ENCODE measurements around the gene CNNM1. TPM values are rescaled to one million over a fixed set of nuclear protein-coding genes. Genes with fewer than 3 reads are reported as not detected.

CNNM1 gene
- total RNA-seq, 2 donors from 2014 or later, result 0.61 to 1.0 TPM

GRCh38 chr10:99325281-99325680 is 3.9 kb upstream of the CNNM1 start:
- H3K4me1 Mint-ChIP-seq, result no peaks in the 10 kb centered on the region
- no peak overlapping the region for H3K27ac Mint-ChIP-seq
- no peaks in the 10 kb centered on the region for H3K36me3 Mint-ChIP-seq (ENCODE audit: low read depth)
- H3K9me3 Mint-ChIP-seq, result no peaks in the 10 kb centered on the region
- ATAC-seq (replicated peaks), result no peak
- H3K27me3 Mint-ChIP-seq, result peaks cover 18% of the 10 kb centered on the region
- H3K4me3 Mint-ChIP-seq, result no peak overlapping the region

- Mint-ChIP-seq H3K4me3 (no peak overlapping the region), H3K27ac (no peak overlapping the region), H3K9me3 (no peaks in the 10 kb centered on the region), H3K36me3 (ENCODE audit: low read depth) (peaks cover 8% of the 10 kb centered on the region), H3K4me1 (peaks cover 6% of the 10 kb centered on the region), H3K27me3 (peaks cover 30% of the 10 kb centered on the region)
- ATAC-seq (replicated peaks), result no peak
Measured at GRCh38 chr10:99326871-99327270, 2.3 kb upstream of the CNNM1 start.

- Mint-ChIP-seq H3K4me1 (peaks cover 6% of the 10 kb centered on the region), H3K27ac (no peak overlapping the region), H3K36me3 (ENCODE audit: low read depth) (peaks cover 8% of the 10 kb centered on the region), H3K9me3 (no peaks in the 10 kb centered on the region), H3K4me3 (peak overlapping the region; percentile 52), H3K27me3 (peaks cover 33% of the 10 kb centered on the region)
- no peak for ATAC-seq (replicated peaks)
Measured at GRCh38 chr10:99328579-99329303, 415 bp upstream of the CNNM1 start.

GRCh38 chr10:99329554-99330346 is 594 bp downstream of the CNNM1 start:
- Mint-ChIP-seq H3K36me3 (ENCODE audit: low read depth) (peaks cover 8% of the 10 kb centered on the region), H3K27ac (no peak overlapping the region), H3K4me3 (peak overlapping the region; percentile 65), H3K27me3 (peaks cover 35% of the 10 kb centered on the region), H3K4me1 (peaks cover 6% of the 10 kb centered on the region), H3K9me3 (no peaks in the 10 kb centered on the region)
- peak; percentile 28 for ATAC-seq (replicated peaks)

- peak overlapping the region; percentile 65 for H3K4me3 Mint-ChIP-seq
- no peak overlapping the region for H3K27ac Mint-ChIP-seq
- H3K36me3 Mint-ChIP-seq (ENCODE audit: low read depth), result peaks cover 8% of the 10 kb centered on the region
- ATAC-seq (replicated peaks), result no peak
- peaks cover 37% of the 10 kb centered on the region for H3K27me3 Mint-ChIP-seq
- no peaks in the 10 kb centered on the region for H3K9me3 Mint-ChIP-seq
- H3K4me1 Mint-ChIP-seq, result peaks cover 6% of the 10 kb centered on the region
Measured at GRCh38 chr10:99330347-99330924, 1.3 kb downstream of the CNNM1 start.

- Mint-ChIP-seq H3K27me3 (peaks cover 37% of the 10 kb centered on the region), H3K9me3 (no peaks in the 10 kb centered on the region), H3K36me3 (ENCODE audit: low read depth) (peaks cover 8% of the 10 kb centered on the region), H3K27ac (no peak overlapping the region), H3K4me1 (peaks cover 6% of the 10 kb centered on the region), H3K4me3 (peak overlapping the region; percentile 65)
- no peak for ATAC-seq (replicated peaks)
Measured at GRCh38 chr10:99331207-99331803, 2.1 kb downstream of the CNNM1 start.

- Mint-ChIP-seq H3K27ac (no peak overlapping the region), H3K9me3 (no peaks in the 10 kb centered on the region), H3K27me3 (peaks cover 13% of the 10 kb centered on the region), H3K36me3 (ENCODE audit: low read depth) (no peaks in the 10 kb centered on the region), H3K4me1 (no peaks in the 10 kb centered on the region), H3K4me3 (no peak overlapping the region)
- no peak for ATAC-seq (replicated peaks)
Measured at GRCh38 chr10:99337311-99337811, 8.2 kb downstream of the CNNM1 start.

- H3K27ac Mint-ChIP-seq, result no peak overlapping the region
- no peak for ATAC-seq (replicated peaks)
- no peaks in the 10 kb centered on the region for H3K4me1 Mint-ChIP-seq
- H3K36me3 Mint-ChIP-seq (ENCODE audit: low read depth), result no peaks in the 10 kb centered on the region
- H3K4me3 Mint-ChIP-seq, result no peak overlapping the region
- peaks cover 10% of the 10 kb centered on the region for H3K27me3 Mint-ChIP-seq
- H3K9me3 Mint-ChIP-seq, result no peaks in the 10 kb centered on the region
Measured at GRCh38 chr10:99337901-99338300, 8.7 kb downstream of the CNNM1 start.

- Mint-ChIP-seq H3K4me3 (no peak overlapping the region), H3K36me3 (ENCODE audit: low read depth) (no peaks in the 10 kb centered on the region), H3K27ac (no peak overlapping the region), H3K9me3 (no peaks in the 10 kb centered on the region), H3K4me1 (no peaks in the 10 kb centered on the region), H3K27me3 (peaks cover 8% of the 10 kb centered on the region)
- ATAC-seq (replicated peaks), result no peak
Measured at GRCh38 chr10:99339077-99339476, 9.9 kb downstream of the CNNM1 start.

GRCh38 chr10:99339563-99340047 is 10.4 kb downstream of the CNNM1 start:
- Mint-ChIP-seq H3K4me3 (no peak overlapping the region), H3K36me3 (ENCODE audit: low read depth) (no peaks in the 10 kb centered on the region), H3K27me3 (peaks cover 7% of the 10 kb centered on the region), H3K9me3 (no peaks in the 10 kb centered on the region), H3K27ac (no peak overlapping the region), H3K4me1 (no peaks in the 10 kb centered on the region)
- ATAC-seq (replicated peaks), result no peak

- H3K27ac Mint-ChIP-seq, result no peak overlapping the region
- no peak for ATAC-seq (replicated peaks)
- no peaks in the 10 kb centered on the region for H3K4me1 Mint-ChIP-seq
- H3K4me3 Mint-ChIP-seq, result no peak overlapping the region
- no peaks in the 10 kb centered on the region for H3K36me3 Mint-ChIP-seq (ENCODE audit: low read depth)
- peaks cover 4% of the 10 kb centered on the region for H3K27me3 Mint-ChIP-seq
- H3K9me3 Mint-ChIP-seq, result no peaks in the 10 kb centered on the region
Measured at GRCh38 chr10:99340650-99341049, 11.5 kb downstream of the CNNM1 start.

- no peaks in the 10 kb centered on the region for H3K4me1 Mint-ChIP-seq
- H3K9me3 Mint-ChIP-seq, result no peaks in the 10 kb centered on the region
- no peak overlapping the region for H3K27ac Mint-ChIP-seq
- peaks cover 4% of the 10 kb centered on the region for H3K27me3 Mint-ChIP-seq
- H3K36me3 Mint-ChIP-seq (ENCODE audit: low read depth), result no peaks in the 10 kb centered on the region
- no peak for ATAC-seq (replicated peaks)
- H3K4me3 Mint-ChIP-seq, result no peak overlapping the region
Measured at GRCh38 chr10:99341248-99341647, 12.1 kb downstream of the CNNM1 start.

GRCh38 chr10:99341860-99342490 is 12.8 kb downstream of the CNNM1 start:
- Mint-ChIP-seq H3K4me1 (no peaks in the 10 kb centered on the region), H3K27me3 (peaks cover 10% of the 10 kb centered on the region), H3K4me3 (no peak overlapping the region), H3K9me3 (no peaks in the 10 kb centered on the region), H3K36me3 (ENCODE audit: low read depth) (no peaks in the 10 kb centered on the region), H3K27ac (no peak overlapping the region)
- no peak for ATAC-seq (replicated peaks)

GRCh38 chr10:99343262-99343661 is 14.1 kb downstream of the CNNM1 start:
- no peak overlapping the region for H3K4me3 Mint-ChIP-seq

More at GRCh38 chr10:99343262-99343661, 14.1 kb downstream of the CNNM1 start:
- Mint-ChIP-seq H3K4me1 (no peaks in the 10 kb centered on the region), H3K27ac (no peak overlapping the region), H3K27me3 (peaks cover 16% of the 10 kb centered on the region), H3K9me3 (no peaks in the 10 kb centered on the region), H3K36me3 (ENCODE audit: low read depth) (no peaks in the 10 kb centered on the region)
- no peak for ATAC-seq (replicated peaks)

All from activated T-helper 17 cell treated with anti-CD3 and anti-CD28 coated beads, Interleukin-2, amount 50 U/mL, for 72 hours (primary cell).